IPS DF 6.9 (cell line): ENCODE results near the gene FAM181A.

Source experiments
- DNase-seq: peaks from one replicate; pipeline ENCODE4 v3.0.0-alpha.2; 2013; ENCODE audit warnings: low read depth, low spot score
- H3K27ac ChIP-seq: one replicate; pipeline ENCODE4 v1.5.1; 2013; ENCODE audit warnings: low read length, control low read depth
- H3K27me3 ChIP-seq: 2 replicates; pipeline ENCODE4 v1.6.1; 2013; ENCODE audit warnings: mild to moderate bottlenecking, low read length; ENCODE audit not compliant: control insufficient read depth, insufficient read depth
- H3K36me3 ChIP-seq: 2 replicates; pipeline ENCODE4 v1.6.1; 2013; ENCODE audit warnings: low read length; ENCODE audit not compliant: control insufficient read depth, insufficient read depth
- H3K4me1 ChIP-seq: 2 replicates; pipeline ENCODE4 v1.6.1; 2013; ENCODE audit warnings: low read length; ENCODE audit not compliant: control insufficient read depth, insufficient read depth
- H3K4me3 ChIP-seq: 2 replicates; pipeline ENCODE4 v1.5.1; 2013; ENCODE audit warnings: mild to moderate bottlenecking, low read length
- H3K9me3 ChIP-seq: 2 replicates; pipeline ENCODE4 v1.6.1; 2013; ENCODE audit warnings: low read length, inconsistent platforms; ENCODE audit not compliant: control insufficient read depth, insufficient read depth
- WGBS: extraction: QIAGEN DNeasy Blood & Tissue Kit; methylation state at CpG from one replicate; pipeline ENCODE4 v1.1.7; 2013; ENCODE audit warnings: mixed read lengths, missing lambda C conversion rate; ENCODE audit not compliant: insufficient read length, insufficient coverage; 5-methylcytosine and 5-hydroxymethylcytosine counted together

FAM181A gene

DNA sequence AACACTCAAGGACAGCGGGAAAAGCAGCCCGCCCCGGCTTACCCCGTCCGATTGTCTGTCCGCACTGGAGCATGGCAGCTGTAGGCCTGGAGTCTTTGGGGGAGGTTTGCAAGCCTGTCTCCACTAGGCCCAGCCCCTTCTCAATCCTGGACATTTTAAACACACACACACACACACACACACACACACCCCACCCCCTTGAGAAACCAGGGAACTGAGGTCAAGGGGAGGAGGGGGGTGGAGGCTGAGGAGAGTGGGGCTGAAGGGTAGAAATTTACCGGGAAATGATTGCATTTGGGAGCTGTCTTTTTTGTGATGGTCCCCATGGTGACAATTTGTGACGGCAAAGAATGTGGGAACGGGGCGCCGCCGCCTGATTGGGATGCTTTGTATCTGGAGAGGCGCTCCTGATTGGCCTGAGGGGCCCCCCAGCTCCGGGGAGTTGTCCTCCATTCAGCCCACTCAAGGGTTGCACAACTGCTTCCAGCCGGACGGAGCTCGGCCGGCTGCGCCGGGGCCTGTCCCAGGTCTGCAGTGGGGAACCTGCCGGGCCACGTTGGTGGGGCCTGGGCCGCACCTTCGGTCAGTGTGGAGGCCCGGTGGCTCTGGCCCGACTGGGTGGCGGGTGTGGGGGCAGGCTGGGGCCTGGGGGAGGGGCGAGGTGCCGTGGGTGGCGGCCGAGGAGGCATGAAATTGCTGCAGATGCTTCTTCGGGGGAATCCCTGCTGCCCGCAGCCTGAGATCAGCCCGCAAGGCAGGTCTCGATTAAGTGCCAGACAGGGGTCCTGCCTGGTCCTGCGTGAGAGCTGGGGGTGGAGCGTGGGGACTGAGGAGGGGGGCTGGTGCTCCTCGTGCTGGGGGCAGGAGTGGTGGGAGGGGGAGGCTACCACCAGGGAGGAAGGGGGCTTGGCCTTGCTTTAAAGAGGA, at the start of gene FAM181A:
TSS of gene FAM181A (plus strand) at position 472 of the 927 bp plus-strand sequence. CDS start 942 bp downstream, outside the sequence.
- Histone ChIP-seq H3K27me3 (no peaks in the 10 kb centered on the region), H3K4me1 (no peaks in the 10 kb centered on the region), H3K9me3 (no peaks in the 10 kb centered on the region), H3K4me3 (no peak within 1 kb of the TSS), H3K36me3 (no peaks in the 10 kb centered on the region), H3K27ac (no peak within 1 kb of the TSS)
- no peak for DNase-seq
- WGBS: no CpG with 5 or more reads among the region's 38 CpGs

DNA sequence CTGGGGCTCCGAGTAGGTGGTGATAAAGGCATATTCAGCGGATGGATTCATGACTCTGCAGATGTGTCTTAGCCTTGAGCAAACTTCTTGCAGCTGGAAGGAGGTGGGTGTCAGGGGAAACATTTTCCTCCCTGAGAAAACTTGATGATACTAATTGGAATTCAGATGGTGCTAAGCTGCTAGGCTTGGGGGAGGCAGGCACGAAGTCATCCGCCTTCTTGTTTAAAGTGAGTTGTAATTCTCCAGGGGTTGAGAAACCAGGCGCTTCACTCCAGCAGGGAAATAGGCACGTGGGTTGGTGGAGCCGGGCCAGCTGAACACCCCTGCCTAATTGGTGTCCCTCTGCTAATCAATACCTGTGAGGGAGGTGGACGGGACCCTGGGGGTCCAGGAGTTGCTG, 48.9 kb upstream of the FAM181A start:
- Histone ChIP-seq H3K36me3 (no peaks in the 10 kb centered on the region), H3K9me3 (no peaks in the 10 kb centered on the region), H3K27ac (no peak overlapping the region), H3K4me3 (no peak overlapping the region), H3K4me1 (peaks cover 3% of the 10 kb centered on the region; the same call in 1 of the 2 replicates), H3K27me3 (no peaks in the 10 kb centered on the region)
- WGBS: no CpG with 5 or more reads among the region's 8 CpGs
- DNase-seq: no peak

GRCh38 chr14:93878871-93879270, 48.3 kb upstream of the FAM181A start:
- no peak for DNase-seq
- Histone ChIP-seq H3K4me1 (peaks cover 3% of the 10 kb centered on the region; the same call in 1 of the 2 replicates), H3K9me3 (no peaks in the 10 kb centered on the region), H3K36me3 (no peaks in the 10 kb centered on the region), H3K27ac (no peak overlapping the region), H3K27me3 (no peaks in the 10 kb centered on the region), H3K4me3 (no peak overlapping the region)
- no CpG with 5 or more reads among the region's 5 CpGs for WGBS

DNA sequence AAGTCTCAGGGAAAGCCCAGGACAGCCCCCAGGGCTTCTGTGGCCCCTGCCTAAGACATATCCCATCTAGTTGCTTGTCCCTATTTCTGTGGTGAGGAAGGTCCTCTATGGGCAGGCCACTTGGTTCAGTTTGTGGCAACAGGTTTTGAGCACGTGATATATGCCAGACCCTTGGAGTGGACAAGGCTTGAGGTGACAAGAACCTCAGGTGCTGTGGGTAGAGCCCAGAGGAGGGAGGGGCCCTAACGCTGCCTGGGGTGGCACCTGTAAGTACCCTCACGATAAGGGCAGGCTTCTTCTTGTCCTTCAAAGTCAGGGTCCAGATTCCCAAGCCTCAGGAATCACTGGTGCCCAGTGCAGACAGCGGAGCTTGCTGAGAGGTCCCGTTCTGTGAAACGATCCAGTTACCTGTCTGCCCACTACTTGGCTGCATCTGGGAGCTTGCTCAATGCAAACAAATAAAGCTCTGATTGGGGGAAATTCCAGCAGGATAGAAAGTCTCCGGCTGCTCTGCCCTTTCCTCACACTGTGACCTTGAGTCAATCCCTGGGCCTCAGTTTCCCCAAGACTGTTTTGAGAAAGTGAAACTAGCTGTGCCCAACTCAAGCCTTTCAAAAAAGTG, 47.7 kb upstream of the FAM181A start:
- no peaks in the 10 kb centered on the region for H3K36me3 ChIP-seq
- no peak for DNase-seq
- no peaks in the 10 kb centered on the region for H3K9me3 ChIP-seq
- no peaks in the 10 kb centered on the region for H3K27me3 ChIP-seq
- no peak overlapping the region for H3K4me3 ChIP-seq
- H3K27ac ChIP-seq: no peak overlapping the region
- H3K4me1 ChIP-seq: peaks cover 3% of the 10 kb centered on the region; the same call in 1 of the 2 replicates
- WGBS: no CpG with 5 or more reads among the region's 7 CpGs

DNA sequence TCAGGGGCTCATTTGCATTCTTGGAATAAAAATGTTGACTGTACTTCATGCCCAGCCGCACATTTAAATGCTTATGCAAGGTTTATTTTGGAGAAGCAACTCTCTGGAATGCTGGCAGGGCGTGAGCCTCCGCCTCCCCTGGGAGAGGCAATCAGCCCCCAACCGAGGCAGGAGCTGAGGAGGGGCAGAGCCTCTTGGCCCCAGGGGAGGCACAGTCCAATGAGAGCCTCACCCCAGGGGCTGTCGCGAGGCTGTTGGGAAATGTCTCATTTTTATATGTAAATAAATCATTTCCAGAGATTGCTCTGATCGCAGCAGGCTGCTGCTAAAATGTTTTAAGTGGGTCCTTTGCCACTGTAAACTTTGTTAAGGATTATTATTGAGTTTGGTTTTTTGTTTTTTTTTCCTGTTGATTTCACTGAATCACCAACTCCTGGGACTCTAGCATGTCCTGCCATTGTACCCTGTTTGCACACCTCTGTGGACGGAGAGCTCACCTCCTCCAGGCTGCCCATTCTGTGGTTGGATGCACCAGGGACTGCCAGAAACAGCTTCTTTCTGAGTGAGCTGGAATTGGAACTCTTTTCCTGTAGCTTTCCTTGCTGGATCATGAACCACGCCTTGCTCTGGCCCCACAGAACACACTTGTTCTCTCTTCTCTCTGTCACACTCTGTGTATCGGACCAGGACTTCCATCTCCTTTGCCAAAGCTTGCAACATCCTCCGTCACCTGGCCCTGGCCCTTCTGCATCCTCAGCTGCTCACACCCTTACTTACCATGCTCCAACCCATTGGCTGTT, 46.9 kb upstream of the FAM181A start:
- H3K9me3 ChIP-seq: no peaks in the 10 kb centered on the region
- peaks cover 3% of the 10 kb centered on the region; the same call in 1 of the 2 replicates for H3K4me1 ChIP-seq
- no peak overlapping the region for H3K4me3 ChIP-seq
- no CpG with 5 or more reads among the region's 11 CpGs for WGBS
- no peak for DNase-seq
- no peak overlapping the region for H3K27ac ChIP-seq
- H3K36me3 ChIP-seq: no peaks in the 10 kb centered on the region
- H3K27me3 ChIP-seq: no peaks in the 10 kb centered on the region

- Histone ChIP-seq H3K4me3 (no peak overlapping the region), H3K9me3 (no peaks in the 10 kb centered on the region), H3K4me1 (no peaks in the 10 kb centered on the region), H3K36me3 (no peaks in the 10 kb centered on the region), H3K27me3 (no peaks in the 10 kb centered on the region), H3K27ac (no peak overlapping the region)
- DNase-seq: no peak
- WGBS: no CpG with 5 or more reads among the region's 1 CpG
Observed at GRCh38 chr14:93884950-93885349, 42.2 kb upstream of the FAM181A start.

DNA sequence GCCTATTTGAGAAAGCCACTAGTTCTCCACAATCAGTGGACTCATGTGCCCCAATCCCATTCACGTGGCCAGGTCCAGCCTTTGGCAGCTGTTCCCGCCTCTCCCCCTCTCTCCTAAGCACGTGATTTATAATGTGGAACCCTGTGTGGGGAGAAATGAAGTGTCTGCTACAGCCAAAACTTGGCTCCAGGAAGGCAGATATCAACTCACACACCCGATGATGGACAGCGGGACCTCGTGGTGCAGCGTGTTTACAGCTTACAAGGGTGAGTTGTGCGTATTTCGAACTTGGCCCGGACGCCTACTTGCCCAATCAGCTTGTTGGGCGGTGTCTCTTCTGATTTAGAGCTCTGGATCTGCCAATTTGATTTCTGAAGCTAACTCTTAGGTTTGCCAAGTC, 38.1 kb upstream of the FAM181A start:
- H3K9me3 ChIP-seq: no peaks in the 10 kb centered on the region
- H3K4me1 ChIP-seq: no peaks in the 10 kb centered on the region
- H3K27ac ChIP-seq: no peak overlapping the region
- H3K4me3 ChIP-seq: no peak overlapping the region
- no CpG with 5 or more reads among the region's 12 CpGs for WGBS
- no peaks in the 10 kb centered on the region for H3K27me3 ChIP-seq
- DNase-seq: no peak
- no peaks in the 10 kb centered on the region for H3K36me3 ChIP-seq

- no peak for DNase-seq
- no CpG with 5 or more reads among the region's 9 CpGs for WGBS
- Histone ChIP-seq H3K27ac (no peak overlapping the region), H3K4me1 (no peaks in the 10 kb centered on the region), H3K27me3 (no peaks in the 10 kb centered on the region), H3K36me3 (no peaks in the 10 kb centered on the region), H3K4me3 (no peak overlapping the region), H3K9me3 (no peaks in the 10 kb centered on the region)
Observed at GRCh38 chr14:93889739-93890483, 37.2 kb upstream of the FAM181A start.

- WGBS: no CpG with 5 or more reads among the region's 15 CpGs
- no peaks in the 10 kb centered on the region for H3K9me3 ChIP-seq
- no peaks in the 10 kb centered on the region for H3K36me3 ChIP-seq
- no peak for DNase-seq
- no peaks in the 10 kb centered on the region for H3K4me1 ChIP-seq
- H3K27ac ChIP-seq: no peak overlapping the region
- H3K27me3 ChIP-seq: no peaks in the 10 kb centered on the region
- H3K4me3 ChIP-seq: no peak overlapping the region
Observed at GRCh38 chr14:93891756-93892504, 35.2 kb upstream of the FAM181A start.
